A549 (cell line): ENCODE data around the gene PHC2.

Experiments used
- EP300 ChIP-seq, 2 experiments: fragments of >200 bp; sonication (Bioruptor Twin); formaldehyde crosslinking; IDR thresholded peaks; 2 replicates in 1 of 2; 3 replicates in 1 of 2; pipeline ENCODE4 v1.6.1; 2016 to 2017
- MAZ ChIP-seq: fragments of 150-350 bp; IDR thresholded peaks from 2 replicates; pipeline ENCODE4 v1.6.1; 2014; ENCODE audit warnings: antibody characterized with exemption, low read depth, low read length, borderline replicate concordance
- NR3C1 ChIP-seq: fragments of >200 bp; sonication (Bioruptor Twin); formaldehyde crosslinking; IDR thresholded peaks from 3 replicates; pipeline ENCODE4 v1.6.1; 2017
- POLR2A ChIP-seq: IDR thresholded peaks from 2 replicates; pipeline ENCODE4 v1.6.1; 2012; ENCODE audit warnings: mild to moderate bottlenecking, low read length
- POLR2AphosphoS2 ChIP-seq: conservative IDR thresholded peaks from 2 replicates; pipeline ENCODE4 v1.6.1; 2012; ENCODE audit warnings: low read length, improper control_type of control experiment, inconsistent platforms
- SMC3 ChIP-seq: fragments of >200 bp; sonication (Bioruptor Twin); formaldehyde crosslinking; IDR thresholded peaks from 3 replicates; pipeline ENCODE4 v1.6.1; 2018; ENCODE audit warnings: inconsistent platforms
- TF ChIP-seq, protein P1 (sequence below): fragments of >200 bp; sonication (Bioruptor Twin); formaldehyde crosslinking; IDR thresholded peaks from 3 replicates; pipeline ENCODE4 v1.5.1; 2016
- TF ChIP-seq, protein P2 (sequence below): fragments of 200-600 bp; sonication (generic); IDR thresholded peaks from 2 replicates; pipeline ENCODE4 v1.6.1; 2016; ENCODE audit warnings: antibody characterized with exemption, mild to moderate bottlenecking, moderate library complexity
- TF ChIP-seq, protein P3 (sequence below): fragments of 250-450 bp; sonication (Bioruptor Pico); IDR thresholded peaks from 2 replicates; pipeline ENCODE4 v1.5.0; 2021; ENCODE audit warnings: mild to moderate bottlenecking, moderate library complexity, borderline replicate concordance
- TF ChIP-seq, protein P4 (sequence below): fragments of 150-350 bp; IDR thresholded peaks from 2 replicates; pipeline ENCODE4 v1.6.1; 2014; ENCODE audit warnings: low read depth, mild to moderate bottlenecking, low read length

DNA sequence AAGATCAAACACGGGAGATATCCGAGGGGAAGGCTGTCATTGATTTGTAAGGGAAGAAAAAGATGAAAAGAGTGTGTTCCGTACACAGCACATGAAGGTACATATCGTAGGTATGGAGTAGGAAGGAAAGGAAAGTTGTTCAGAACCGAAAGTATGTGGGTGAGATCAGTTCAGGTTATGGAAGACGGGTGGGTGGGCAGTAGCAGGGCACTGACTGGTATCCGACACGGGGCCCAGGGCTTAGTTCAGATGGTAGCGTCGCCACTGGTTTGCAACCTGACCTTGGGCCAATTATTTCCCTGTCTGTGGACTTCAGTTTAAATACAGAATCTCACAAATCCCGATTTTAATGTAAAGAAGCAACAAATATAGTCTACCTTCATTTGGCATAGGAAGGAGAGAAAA is 82.2 kb downstream of the PHC2 start:
- TF ChIP-seq, protein P1, sequence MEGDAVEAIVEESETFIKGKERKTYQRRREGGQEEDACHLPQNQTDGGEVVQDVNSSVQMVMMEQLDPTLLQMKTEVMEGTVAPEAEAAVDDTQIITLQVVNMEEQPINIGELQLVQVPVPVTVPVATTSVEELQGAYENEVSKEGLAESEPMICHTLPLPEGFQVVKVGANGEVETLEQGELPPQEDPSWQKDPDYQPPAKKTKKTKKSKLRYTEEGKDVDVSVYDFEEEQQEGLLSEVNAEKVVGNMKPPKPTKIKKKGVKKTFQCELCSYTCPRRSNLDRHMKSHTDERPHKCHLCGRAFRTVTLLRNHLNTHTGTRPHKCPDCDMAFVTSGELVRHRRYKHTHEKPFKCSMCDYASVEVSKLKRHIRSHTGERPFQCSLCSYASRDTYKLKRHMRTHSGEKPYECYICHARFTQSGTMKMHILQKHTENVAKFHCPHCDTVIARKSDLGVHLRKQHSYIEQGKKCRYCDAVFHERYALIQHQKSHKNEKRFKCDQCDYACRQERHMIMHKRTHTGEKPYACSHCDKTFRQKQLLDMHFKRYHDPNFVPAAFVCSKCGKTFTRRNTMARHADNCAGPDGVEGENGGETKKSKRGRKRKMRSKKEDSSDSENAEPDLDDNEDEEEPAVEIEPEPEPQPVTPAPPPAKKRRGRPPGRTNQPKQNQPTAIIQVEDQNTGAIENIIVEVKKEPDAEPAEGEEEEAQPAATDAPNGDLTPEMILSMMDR, result no peak
- TF ChIP-seq POLR2A, result no peak
- TF ChIP-seq SMC3, result no peak
- TF ChIP-seq, protein P2, sequence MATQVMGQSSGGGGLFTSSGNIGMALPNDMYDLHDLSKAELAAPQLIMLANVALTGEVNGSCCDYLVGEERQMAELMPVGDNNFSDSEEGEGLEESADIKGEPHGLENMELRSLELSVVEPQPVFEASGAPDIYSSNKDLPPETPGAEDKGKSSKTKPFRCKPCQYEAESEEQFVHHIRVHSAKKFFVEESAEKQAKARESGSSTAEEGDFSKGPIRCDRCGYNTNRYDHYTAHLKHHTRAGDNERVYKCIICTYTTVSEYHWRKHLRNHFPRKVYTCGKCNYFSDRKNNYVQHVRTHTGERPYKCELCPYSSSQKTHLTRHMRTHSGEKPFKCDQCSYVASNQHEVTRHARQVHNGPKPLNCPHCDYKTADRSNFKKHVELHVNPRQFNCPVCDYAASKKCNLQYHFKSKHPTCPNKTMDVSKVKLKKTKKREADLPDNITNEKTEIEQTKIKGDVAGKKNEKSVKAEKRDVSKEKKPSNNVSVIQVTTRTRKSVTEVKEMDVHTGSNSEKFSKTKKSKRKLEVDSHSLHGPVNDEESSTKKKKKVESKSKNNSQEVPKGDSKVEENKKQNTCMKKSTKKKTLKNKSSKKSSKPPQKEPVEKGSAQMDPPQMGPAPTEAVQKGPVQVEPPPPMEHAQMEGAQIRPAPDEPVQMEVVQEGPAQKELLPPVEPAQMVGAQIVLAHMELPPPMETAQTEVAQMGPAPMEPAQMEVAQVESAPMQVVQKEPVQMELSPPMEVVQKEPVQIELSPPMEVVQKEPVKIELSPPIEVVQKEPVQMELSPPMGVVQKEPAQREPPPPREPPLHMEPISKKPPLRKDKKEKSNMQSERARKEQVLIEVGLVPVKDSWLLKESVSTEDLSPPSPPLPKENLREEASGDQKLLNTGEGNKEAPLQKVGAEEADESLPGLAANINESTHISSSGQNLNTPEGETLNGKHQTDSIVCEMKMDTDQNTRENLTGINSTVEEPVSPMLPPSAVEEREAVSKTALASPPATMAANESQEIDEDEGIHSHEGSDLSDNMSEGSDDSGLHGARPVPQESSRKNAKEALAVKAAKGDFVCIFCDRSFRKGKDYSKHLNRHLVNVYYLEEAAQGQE, result no peak
- TF ChIP-seq NR3C1, result no peak
- TF ChIP-seq, protein P3, sequence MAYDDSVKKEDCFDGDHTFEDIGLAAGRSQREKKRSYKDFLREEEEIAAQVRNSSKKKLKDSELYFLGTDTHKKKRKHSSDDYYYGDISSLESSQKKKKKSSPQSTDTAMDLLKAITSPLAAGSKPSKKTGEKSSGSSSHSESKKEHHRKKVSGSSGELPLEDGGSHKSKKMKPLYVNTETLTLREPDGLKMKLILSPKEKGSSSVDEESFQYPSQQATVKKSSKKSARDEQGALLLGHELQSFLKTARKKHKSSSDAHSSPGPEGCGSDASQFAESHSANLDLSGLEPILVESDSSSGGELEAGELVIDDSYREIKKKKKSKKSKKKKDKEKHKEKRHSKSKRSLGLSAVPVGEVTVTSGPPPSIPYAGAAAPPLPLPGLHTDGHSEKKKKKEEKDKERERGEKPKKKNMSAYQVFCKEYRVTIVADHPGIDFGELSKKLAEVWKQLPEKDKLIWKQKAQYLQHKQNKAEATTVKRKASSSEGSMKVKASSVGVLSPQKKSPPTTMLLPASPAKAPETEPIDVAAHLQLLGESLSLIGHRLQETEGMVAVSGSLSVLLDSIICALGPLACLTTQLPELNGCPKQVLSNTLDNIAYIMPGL (CRISPR knock-in tag), result no peak
- TF ChIP-seq EP300 (IDR thresholded peaks at IDR 0.05), result no peak
- no peak for TF ChIP-seq POLR2AphosphoS2
- no peak for TF ChIP-seq MAZ
- TF ChIP-seq, protein P4, sequence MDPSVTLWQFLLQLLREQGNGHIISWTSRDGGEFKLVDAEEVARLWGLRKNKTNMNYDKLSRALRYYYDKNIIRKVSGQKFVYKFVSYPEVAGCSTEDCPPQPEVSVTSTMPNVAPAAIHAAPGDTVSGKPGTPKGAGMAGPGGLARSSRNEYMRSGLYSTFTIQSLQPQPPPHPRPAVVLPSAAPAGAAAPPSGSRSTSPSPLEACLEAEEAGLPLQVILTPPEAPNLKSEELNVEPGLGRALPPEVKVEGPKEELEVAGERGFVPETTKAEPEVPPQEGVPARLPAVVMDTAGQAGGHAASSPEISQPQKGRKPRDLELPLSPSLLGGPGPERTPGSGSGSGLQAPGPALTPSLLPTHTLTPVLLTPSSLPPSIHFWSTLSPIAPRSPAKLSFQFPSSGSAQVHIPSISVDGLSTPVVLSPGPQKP, result no peak
